Fibroblast of skin of scalp (primary cell): Measurements from ENCODE around the gene SCNN1G.

Experiments
- DNase-seq: peaks from one replicate; pipeline ENCODE4 v3.0.0-alpha.2; 2013

The SCNN1G gene

DNA sequence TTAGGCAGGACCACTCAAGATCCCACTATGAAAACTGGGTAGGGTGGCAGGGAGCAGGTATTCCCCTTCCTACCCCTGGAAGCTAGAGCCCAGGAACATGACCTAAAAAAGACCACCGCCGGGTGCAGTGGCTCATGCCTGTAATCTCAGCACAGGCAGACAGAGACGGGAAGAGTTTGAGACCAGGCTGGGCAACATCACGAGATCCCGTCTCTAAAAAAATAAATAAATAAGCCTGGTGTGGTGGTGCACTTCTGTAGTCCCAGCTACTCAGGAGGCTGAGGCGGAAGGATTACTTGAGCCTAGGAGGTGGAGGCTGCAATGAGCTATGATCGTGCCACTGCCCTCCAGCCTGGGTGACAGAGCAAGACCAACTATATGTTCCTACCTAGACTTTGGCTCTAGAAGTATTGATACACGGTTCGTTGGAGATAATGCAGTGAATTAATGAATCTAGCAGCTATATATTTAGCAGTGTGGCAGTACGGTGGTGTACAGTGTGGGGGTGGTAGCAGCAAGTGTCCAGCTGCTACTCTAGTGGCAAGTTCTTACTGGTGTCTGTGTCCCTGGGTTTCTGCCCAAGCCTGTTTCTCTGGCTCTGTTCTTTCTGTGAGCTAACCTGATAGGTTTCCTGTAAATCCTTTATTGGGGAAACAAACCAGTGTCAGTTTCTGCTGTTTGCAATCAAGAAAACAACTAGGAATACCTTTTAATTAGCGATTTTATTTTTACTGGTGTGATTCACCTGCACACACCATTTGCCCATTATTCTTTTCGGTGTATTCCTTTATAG lies 30.0 kb upstream of the SCNN1G start:
- no peak for DNase-seq

DNA sequence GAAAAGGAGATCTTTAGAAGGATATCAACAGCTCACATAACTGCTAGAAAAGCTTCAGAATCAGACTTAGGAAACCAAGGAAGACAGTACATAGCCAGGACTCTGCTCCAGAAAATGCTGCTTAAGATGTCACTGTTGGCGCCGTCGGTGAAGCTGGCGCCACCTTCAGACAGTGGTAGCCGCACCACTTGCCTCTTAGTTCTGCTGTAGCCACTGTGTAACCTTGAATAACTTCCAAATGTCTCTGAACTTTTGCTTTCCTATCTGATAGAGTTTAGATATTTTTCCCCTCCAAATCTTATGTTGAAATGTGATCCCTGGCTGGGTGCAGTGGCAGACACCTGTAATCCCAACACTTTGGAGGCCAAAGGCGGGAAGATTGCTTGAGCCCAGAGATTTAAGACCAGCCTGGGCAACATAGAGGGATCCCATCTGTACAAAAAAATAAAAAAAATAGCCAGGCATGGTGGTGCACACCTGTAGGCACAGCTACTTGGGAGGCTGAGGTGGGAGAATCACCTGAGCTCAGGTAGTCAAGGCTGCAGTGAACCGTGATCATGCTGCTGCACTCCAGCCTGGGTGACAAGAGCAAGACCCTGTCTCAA lies 27.0 kb upstream of the SCNN1G start:
- DNase-seq = no peak

DNA sequence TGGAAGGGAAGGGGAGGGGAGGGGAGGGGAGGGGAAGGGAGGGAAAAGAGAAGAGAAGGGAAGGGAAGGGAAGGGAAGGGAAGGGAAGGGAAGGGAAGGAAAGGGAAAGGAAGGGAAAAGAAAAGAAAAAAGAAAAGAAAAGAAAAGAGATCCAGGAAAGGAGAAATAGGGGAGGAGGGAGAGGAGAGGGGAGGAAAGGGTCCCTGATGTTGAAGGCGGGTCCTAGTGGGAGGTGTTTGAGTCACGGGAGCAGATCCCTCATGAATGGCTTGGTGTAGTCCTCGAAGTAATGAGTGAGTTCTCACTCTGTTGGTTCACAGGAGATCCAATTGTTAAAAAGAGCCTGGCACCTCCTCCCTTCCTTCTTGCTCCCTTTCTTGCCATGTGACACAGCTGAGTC lies 26.4 kb upstream of the SCNN1G start:
- no peak for DNase-seq

DNA sequence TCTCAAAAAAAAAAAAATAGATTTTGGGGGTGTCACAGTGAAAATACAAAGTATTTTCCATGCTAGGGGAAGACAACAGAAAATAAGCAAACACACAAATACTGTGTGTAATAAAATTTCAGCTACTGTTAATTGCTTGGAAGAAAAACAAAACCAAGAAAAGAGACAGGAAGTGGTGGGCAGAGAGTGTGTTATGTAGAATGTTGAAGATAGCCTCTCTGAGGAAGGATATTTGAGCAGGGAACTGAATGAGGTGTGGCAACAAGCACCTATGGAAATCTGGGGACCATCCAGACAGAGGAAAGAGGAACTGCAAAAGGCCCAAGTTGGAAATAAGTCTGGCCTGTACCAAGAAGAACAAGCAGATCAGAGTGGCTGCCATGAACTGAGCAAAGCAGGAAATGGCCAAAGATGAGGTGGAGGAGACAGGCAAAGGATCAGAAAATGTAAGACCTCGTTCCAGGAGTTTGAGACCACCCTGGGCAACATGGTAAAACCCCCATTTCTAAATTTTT lies 25.5 kb upstream of the SCNN1G start:
- no peak for DNase-seq

DNA sequence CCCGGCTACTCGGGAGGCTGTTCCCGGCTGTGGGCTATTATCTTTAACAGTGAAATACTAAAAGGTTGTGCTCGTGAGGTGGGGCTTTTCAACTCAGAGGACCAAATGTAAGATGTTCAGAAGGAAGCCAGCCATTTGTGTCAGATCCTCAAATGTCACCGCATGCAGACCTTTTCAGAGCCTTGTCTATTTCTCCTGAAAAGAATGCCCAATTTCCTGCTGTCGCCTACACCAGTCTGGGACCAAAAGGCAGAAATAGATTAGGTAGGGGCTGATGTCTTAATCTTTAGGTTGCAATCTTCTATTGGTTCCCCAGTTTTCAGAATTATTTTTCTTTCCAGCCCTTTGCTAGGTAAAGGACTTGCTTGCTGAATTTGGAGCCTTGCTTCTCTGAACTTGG lies 24.4 kb upstream of the SCNN1G start:
- DNase-seq = no peak

DNA sequence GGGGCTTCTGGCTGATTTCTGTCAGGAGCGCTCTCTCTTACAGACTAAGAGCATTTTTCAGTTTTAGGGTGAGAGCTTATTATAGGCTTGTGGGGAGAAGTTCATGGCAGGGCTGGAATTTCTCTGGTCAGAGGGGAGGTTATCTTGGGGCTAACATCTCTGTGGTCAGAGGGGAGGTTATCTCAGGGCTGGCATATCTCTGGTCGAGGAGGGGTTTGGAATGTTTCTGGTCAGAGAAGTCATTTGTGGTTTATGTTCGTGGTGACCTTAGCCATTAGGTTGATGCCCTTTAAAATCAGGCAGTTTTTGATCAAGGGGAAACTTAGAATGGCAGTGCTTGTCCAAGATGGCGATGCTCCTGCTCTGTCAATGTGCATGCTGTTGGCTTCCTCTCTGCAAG lies 22.5 kb upstream of the SCNN1G start:
- no peak for DNase-seq

DNA sequence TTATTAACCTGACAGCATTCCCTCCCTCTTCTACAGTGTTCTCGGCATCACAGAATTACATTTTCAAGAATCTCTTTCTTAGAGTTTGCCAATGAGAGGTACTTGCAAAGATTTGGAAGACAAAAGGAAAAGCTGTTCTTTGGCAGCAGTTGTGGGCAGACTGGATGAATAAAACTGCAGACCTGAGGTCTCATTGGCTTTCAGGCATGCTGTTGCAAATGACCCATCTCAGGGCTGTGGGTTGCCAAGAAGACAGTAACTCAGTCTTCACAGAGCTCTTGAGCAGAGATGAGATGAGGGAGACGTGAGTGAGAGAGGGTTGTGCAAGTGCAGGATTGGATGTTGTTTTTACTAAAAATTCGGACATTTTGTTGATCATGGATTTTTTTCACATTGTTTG lies 22.0 kb upstream of the SCNN1G start:
- no peak for DNase-seq

DNA sequence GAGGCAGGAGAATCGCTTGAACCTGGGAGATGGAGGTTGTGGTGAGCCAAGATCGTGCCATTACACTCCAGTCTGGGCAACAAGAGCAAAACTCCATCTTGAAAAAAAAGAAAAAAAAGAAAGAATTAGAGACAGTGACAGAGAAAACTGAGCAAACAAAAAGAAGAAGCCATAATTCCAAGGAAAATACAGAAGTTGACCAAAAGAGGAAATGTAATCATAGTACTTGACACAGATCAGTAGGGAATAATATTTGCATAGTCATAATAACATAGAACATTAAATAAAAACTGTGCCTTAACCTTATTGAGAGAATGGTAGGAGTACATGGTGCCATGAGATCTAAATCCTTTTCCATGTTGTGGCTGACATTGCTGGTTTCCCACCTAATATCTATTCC lies 18.6 kb upstream of the SCNN1G start:
- DNase-seq = no peak

DNA sequence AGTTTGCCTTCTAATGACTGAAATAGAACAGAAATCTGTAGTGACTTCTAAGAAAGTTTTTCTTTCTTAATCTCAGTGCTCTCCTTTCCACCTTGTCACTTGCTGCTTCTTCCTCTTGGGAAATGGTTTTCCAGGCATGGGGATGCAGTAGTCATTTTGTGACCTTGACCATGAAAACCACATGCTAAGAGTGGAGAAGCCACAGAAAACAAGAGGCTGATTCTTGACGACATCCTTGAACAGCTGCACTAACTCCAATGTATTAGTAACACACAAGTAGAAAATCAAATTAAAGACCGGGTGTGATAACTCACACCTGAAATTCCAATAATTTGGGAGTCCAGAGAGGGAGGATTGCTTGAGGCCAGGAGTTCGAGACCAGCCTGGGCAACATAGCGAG lies 17.8 kb upstream of the SCNN1G start:
- DNase-seq = no peak

DNA sequence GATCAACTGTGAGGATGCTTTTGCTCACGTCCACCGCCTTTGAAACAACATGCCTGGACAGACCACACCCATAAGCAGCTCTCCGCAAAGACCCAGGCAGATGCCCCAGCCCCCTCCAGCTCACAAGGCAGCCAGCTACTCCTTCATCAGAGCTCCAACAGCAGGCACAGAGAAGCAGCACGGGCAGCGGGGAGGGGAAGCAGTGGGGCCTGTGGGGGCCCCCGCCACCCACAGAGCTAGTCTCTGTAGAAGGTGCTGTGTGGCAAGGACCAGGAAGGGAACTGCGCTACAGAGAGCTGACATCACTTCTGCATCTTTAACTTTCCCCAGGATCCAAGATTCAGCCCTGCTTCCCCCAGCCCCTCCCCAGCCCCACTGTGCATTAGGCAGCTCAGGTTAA lies 10.0 kb upstream of the SCNN1G start:
- no peak for DNase-seq

DNA sequence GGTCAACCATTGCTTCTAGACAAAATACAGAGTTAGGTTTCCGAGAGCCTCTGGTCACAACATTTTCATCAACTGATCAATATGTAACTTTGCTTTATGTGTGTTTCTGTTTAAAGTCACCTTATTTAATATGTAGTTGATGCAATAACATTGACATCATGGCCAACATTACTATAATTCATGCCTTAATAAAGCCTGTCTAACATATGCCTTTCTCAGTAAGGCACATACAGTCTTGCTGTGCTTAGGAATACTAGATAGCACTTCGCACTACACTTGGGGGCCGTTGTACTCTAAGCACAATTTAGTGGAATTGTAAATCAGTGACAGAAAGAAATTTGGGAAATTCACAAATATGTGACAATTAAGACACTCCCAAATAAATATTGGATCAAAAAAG lies 9.6 kb upstream of the SCNN1G start:
- no peak for DNase-seq

DNA sequence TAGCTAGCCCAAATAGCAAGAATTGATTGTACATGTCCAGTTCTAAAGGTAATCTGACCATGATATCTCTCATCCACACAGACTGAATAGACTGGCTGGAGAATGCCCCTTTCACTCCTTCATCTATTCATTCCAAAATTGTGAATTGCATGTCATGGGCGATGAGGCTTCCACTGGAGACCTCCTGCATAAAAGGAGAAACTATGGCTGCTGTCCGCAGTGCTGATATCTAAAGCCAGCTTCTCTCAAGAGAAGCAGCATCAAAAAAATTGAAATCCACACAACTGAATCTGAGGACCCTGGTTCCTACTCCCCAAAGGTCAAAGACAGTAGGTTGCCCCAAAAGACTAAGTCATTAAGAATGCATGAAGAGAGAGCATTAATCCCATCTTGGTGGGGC lies 7.9 kb upstream of the SCNN1G start:
- peak; percentile 6 for DNase-seq

DNA sequence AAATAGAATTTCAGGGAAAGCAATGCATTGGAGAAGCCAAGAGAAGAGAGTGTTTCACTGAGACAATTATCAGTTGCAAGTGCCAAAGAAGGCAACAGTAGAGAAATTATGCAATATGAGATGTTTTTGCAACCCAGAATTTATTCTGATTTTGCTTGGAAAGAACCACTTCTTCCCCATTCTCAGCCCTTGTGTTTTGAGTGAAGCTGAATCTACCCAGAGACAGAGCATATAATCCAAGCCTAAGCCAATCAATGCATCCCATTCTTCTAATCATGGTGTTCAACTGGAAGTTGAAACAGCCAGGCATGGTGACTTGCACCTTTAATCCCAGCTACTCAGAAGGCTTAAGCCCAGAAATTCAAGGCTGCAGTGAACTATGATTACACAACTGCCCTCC lies 6.9 kb upstream of the SCNN1G start:
- no peak for DNase-seq

DNA sequence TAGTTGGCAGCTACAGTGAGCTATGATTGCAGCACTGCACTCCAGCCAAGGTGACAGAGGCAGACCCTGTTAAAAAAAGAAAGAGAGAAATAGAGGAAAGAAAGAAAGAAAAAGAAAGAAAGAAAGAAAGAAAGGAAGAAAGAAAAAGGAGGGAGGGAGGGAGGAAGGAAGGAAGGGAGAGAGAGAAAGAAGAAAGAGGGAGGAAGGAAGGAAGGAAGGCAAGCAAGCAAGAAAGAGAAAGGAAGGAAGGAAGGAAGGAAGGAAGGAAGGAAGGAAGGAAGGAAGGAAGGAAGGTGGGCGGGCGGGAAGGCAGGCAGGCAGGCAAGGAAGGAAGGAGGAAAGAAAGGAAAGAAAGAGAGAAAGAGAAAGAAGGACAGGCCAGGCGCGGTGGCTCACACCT lies 1.0 kb upstream of the SCNN1G start:
- no peak for DNase-seq

DNA sequence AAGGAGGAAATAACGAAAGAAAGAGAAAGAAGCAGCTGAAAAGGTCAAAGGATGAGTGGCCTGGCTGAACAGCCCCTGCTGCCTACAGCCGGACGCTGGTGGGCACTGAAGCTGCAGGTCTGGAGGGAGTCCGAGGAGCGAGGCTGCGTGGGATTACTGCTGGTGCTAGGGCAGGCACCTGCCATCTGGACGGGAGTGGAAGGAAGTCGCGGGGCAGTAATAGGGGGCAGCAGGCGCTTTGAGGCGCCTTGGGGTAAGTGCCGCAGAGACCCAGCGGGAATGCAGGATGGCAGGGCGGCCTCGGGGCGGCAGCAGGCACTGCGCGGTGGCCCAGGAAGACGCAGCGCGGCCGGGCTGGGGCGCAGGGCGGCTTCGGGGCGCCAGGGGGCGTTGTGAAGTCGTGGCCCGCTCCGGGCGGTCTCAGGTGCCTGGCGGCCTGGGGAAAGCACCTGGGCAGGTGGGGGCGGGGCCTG lies 303 bp upstream of the SCNN1G start:
- peak; percentile 37 for DNase-seq

DNA sequence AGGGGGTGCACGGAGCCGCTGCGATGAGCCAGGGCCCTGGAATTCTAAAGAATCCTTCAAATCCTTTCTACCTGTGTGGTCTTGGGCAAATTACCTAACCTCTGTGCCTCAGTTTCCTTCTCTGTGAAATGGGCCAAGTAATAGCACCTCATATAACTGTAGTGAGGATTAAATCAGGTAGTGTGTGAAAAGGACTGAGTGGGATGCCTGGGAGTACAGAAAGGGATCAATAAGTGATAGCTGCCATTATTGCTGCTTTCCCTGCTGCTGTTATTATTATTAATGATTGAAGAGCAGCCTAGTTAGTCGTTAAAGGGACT lies 958 bp downstream of the SCNN1G start:
- DNase-seq = no peak

DNA sequence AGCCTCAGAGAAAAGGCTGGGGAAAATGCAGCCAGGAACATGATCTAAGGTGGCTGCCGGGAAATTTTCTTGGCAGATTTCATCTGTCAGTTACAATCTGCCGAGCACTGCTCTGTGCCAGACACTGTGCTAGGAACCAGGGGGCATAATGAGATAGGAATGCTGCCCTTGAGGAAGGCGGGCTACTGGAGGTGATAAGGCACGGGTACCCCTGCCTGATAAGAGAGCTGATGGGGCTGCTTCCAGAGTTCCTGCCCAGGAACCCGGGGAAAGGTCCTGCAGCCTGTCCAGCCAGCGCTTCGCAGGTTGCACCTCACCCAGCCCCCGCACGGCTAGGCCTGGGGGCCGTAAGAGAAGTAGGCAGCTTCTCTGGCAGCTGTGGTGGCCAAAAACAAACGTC lies 3.1 kb downstream of the SCNN1G start:
- DNase-seq = no peak

DNA sequence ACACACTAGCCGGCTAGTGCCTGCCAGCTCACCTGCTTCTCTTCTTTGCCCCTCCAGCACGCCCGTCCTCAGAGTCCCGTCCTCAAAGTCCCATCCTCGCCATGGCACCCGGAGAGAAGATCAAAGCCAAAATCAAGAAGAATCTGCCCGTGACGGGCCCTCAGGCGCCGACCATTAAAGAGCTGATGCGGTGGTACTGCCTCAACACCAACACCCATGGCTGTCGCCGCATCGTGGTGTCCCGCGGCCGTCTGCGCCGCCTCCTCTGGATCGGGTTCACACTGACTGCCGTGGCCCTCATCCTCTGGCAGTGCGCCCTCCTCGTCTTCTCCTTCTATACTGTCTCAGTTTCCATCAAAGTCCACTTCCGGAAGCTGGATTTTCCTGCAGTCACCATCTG lies 3.6 kb downstream of the SCNN1G start:
- DNase-seq = no peak

DNA sequence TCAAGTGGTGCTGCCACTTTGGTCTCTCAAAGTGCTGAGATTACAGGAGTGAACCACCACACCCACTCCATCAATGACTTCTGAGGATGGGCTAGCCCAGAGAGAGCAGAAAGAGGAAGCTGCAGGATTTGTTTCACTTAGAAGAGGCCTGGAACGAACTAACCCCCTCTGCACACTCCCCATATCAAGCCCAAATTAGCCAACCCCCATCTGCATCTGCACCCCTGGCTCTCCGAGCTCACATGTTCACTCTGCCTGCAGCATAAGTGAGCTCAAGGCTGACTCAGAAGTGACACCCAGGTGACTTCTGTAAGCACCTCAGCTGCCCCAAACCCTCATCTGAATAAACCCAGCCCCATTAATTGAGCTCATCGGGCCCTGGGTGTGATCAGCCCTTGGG lies 4.8 kb downstream of the SCNN1G start:
- DNase-seq = no peak

DNA sequence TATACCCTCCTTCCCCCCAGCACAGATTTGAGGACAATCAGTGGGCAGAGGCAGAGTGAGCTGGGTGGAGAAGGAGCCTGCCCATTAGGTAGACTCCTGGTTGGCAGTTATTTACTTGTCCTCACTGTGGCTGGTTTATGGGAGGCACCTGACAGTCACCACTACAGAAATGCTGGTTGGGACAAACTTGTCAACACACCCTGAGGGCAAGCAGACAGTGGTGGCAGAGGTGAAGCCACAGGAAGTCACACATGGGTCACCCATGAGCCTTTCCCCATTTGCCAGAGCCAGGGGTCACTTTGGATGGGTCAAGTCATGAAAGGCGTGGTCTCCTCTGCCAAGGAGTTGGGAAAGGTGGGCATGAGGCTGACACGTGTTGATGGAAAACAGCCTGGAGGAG lies 6.4 kb downstream of the SCNN1G start:
- DNase-seq = no peak

DNA sequence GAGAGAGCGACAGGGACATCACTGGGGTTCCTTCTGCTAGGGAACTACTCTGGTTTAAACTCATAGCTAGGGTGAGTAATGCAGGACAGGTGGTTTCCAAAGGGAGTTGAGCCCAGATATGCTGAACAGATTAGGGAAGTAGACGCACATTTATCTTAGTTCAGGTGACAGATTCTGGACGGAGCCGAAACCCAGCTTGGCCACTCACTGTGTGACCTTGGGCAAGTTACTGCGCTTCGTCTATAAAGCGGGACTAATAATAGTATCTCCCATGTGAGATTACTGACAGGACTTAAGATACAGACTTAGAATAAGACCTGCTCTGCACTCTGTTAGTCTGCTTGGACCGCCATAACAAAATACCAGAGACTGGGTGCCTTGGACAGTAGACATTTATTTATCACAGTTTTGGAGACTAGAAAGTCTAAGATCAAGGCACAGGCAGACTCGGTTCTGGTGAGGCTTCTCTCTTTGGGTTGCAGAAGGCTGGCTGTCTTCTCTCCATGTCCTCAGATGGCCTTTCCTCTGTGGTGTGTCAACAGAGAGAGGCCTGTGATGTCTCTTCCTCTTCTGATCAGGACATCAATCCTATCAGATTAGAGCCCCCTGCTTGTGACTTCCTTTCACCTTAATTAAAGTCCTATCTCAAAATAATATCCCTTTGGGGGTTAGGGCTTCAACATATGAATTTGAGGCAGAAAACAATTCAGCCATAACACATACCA lies 12.1 kb downstream of the SCNN1G start:
- DNase-seq = no peak

DNA sequence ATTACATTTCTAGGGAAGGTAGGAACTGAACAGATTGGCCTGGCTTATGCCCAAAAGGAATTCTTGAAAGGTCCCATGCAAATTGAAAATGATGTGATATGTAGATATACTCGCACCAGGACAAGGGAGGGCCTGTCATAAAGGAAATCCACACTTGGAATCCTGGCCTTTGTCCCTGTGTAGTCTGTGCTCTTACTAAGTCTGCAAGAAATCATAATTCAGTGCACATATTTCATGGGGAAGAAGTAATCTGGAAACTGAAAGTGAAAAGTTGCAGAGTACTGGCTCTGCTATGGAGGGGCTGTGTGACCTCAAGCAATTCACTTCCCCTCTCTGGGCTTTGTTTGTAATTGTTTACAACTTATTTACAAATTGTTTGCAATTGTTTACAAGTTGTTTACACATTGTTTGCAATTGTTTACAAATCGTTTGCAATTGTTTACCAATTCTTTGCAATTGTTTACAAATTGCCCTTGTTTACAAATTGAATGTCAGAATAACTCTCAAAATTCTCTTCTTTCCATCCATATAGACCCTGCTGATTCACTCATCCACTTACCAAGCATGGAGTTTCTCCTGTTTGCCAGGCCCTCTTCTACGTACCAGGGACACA lies 12.9 kb downstream of the SCNN1G start:
- DNase-seq = no peak

DNA sequence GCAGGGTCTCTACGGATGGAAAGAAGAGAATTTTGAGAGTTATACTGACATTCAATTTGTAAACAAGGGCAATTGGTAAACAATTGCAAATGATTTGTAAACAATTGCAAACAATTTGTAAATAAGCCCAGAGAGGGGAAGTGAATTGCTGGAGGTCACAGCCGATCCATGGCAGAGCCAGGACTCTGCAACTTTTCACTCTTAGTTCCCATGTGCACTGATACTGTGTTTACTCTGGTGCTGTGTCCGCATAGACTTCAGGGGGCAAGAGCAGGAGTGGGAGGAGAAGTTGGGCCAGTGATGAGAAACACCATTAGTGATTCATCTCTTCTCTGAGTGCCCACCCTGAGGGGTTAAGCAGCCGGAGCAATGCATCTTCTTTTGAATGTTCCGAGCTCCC lies 14.0 kb downstream of the SCNN1G start:
- no peak for DNase-seq
